Glomerular visceral epithelial cell (primary cell): Measurements from ENCODE around the gene COL6A2.

Experiments used
- DNase-seq: peaks from one replicate; pipeline ENCODE4 v3.0.0-alpha.2; 2016; ENCODE audit errors: extremely low spot score

Gene COL6A2

DNA sequence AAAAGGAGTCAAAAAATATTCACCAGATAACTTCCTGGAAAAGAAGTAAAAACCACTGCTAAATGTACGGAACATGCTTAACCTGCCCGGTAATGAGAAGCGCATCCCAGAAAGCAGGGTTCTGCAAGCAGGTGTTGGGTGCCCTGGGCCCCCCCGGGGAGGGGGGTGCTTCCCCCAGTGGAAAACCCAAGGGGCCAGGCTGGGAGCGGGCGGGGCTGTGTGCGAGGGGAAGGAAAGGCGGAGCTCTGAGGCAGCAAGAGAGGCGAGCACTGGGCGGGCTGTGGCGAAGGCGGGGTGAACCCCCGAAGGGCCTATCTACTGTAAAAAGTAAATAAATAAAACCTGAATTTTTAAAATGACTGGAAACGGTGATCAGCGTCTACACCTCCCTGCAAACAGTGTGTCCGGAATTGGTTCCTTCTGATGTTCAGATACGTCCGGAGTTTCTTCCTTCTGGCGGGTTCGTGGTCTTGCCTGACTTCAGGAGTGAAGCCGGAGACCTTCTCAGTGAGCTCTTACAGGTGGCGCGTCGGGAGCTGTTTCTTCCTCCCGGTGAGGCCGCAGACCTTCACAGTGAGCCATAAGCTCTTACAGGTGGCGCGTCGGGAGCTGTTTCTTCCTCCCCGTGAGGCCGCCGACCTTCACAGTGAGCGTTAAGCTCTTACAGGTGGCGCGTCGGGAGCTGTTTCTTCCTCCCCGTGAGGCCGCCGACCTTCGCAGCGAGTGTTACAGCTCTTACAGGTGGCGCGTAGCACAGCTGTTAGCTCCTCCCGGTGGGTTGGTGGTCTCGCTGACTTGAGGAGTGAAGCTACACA lies 44.1 kb downstream of the COL6A2 start:
- DNase-seq = no peak

DNA sequence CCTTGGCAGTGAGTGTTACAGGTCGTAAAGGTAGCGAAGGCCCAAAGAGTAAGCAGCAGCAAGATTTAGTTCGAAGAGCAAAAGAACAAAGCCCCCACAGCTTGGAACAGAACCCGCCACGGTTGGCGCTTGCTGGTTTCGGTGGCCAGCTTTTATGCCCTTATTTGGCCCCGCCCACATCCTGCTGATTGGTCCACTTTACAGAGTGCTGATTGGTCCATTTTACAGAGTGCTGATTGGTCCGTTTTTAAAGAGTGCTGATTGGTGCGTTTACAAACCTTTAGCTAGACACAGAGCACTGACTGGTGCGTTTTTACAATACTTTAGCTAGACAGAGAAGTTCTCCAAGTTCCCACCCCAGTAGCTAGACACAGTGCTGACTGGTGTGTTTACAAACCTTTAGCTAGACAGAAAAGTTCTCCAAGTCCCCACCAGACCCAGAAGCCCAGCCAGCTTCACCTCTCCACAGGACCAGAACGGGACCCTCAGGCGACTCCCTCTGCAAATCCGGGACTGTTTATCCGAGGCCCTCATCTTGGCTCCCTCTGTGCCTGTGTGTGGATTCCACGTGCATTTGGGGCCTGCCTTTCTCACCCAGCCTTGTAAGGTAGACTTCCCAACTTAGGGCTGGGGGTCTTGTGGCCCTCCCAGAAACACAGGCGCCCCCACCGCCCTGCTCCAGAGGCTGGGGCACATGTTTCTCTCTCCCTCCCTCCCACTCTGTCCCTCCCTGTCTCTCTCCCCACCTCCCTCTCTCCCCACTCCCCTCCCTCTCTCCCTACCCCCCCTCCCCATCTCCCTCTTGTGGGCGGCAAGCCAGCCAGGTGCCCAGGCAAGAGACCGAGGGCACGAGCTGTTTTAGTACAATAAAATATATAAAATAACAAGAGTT lies 44.9 kb downstream of the COL6A2 start:
- DNase-seq = no peak

DNA sequence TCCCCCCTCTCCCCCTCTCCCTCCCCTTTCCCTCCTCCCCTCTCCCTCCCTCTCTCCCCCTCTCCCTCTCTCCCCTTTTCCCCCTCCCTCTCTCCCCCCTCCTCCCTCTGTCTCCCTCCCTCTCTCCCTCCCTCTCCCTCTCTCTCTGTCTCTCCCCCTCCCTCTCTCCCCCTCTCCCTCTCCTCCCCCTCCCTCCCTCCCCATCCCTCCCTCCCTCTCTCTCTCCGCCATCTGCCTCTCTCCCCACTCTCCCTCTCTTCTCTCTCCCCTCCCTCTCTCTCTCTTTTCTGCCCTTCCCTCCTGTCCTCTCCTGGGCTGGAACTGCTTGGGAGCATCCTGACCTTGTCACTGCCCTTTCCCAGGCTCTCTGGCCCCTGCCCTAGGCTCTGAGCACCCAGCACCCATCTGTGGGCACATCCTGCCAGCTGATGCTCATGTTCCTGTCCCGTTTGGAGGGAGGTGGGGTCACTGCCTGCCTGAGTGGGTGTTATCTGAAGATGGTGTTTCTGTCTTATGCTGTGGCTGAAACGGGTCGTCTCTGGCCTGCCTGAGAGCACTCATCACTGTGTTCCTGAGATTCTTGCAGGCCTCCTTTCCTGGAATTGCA lies 46.7 kb downstream of the COL6A2 start:
- DNase-seq = no peak

DNA sequence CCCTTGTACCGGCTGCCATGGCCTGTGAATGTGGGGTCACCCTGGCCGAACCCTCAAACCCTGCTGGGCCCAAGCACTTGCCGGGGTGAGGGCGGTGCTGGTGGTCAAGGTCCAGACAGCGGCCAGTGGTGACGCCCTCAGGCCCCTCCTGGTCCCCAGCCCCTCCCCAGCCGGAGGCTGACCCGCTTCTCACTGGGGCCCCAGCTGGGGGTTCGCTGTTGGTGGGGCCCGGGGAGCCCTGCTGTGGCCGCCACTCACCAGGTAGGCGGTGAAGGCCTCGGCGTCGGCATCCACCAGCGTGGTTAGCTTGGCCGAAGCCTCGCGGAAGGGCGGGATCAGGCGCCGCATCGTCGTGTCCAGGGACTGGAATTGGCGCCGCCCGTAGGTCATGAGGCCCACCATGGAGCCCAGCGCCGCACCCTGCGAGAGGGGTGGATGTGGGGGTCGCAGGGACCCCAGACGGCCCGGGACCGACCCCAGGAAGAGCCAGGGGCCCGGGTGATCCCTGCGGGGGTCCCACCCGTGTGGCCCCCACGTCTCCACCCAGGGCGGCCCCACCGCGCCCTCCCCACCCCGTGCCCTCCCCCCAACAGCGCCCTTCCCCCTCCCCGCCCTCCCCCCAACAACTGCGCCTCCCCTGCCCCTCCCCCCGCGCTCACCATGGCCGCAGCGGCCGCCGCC lies 47.4 kb downstream of the COL6A2 start:
- no peak for DNase-seq

DNA sequence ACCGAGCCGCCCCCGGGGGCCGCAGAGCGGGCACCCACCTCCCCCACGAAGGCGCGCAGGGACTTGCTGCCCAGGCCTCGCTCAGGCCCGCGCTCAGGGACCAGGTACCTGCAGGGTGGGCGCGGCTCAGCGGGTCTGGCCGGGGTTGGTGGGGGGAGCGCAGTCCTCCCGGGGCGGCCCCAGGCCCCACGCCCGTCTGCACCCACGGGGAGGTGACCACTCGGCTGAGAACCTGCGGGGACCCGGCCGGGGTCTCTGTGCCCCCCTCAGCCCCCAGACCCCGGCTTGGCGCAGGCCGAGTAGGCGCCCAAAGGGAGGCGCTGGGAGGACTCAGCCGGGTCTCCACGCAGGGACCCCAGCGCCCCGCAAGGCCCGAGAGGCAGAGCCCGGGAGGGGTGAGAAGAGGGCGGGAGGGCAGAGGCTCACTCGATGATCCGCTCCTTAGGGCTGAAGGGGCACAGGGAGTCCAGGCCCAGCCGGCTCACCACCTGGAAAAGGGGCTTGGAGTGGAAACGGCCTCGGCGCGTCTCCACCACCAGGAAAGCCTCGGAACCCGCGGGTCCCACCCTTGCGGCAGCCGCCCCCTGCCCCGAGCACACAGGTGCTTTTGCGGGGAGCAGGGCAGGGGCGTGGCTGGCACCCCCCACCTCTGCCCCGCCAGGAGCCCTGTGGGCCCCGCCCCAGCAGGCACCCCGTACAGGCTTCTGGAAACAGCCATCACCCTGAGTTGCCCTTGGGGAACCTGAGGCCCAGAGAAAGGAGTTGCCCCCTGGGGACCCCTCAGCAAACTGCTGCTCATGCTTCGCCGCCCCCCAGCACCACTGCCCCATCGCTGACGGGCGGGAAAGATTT lies 48.2 kb downstream of the COL6A2 start:
- no peak for DNase-seq

DNA sequence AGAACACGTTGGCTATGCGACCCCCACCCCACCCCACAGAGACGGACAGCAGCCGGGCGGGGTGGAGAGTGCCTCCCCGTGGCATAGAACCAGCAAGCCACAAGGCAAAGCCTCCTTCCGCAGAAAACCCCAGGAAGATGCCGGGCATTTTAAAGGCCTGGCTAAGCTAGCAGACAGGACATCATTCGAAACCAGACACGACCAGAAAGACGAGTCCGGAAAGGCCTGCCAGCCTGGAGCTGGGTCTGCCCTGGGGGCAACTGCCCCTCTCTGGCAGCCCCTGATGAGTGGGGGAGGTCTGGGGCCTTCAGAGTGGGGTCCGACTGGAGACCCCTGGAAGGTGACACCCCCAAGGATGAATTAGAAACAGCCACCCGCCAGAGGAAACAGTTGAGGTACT lies 48.9 kb downstream of the COL6A2 start:
- DNase-seq = no peak

DNA sequence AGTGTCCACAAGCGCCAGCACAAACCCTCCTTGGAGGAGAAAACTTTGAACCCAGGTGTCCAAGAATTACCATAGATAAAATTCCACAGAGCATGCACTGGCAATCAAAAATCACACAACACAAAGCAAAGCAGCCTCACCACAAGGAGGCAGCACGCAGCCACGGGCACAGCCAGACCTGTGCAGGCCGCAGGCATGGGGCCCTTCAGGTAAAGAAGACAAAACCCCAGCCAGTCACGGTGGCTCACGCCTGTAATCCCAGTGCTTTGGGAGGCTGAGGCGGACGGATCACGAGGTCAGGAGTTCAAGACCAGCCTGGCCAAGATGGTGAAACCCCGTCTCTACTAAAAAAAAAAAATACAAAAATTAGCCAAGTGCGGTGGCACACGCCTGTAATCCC lies 49.5 kb downstream of the COL6A2 start:
- peak; percentile 49 for DNase-seq

DNA sequence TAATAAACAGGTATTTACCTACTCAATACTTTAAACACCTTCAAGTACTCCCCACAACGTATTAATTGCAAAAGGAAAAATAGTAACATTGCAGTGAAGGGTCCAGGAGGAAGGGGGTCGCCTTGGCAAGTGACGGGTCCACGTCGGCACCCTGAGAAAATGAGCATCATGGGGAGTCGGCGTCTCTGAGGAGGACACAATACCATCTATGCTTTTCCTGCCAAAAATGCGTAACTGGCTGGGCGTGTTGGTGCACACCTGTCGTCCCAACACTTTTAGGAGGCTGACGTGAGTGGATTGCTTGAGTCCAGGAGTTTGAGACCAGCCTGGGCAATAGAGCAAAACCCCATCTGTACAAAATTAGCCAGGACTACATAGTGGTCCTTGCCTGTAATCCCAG lies 50.2 kb downstream of the COL6A2 start:
- no peak for DNase-seq

DNA sequence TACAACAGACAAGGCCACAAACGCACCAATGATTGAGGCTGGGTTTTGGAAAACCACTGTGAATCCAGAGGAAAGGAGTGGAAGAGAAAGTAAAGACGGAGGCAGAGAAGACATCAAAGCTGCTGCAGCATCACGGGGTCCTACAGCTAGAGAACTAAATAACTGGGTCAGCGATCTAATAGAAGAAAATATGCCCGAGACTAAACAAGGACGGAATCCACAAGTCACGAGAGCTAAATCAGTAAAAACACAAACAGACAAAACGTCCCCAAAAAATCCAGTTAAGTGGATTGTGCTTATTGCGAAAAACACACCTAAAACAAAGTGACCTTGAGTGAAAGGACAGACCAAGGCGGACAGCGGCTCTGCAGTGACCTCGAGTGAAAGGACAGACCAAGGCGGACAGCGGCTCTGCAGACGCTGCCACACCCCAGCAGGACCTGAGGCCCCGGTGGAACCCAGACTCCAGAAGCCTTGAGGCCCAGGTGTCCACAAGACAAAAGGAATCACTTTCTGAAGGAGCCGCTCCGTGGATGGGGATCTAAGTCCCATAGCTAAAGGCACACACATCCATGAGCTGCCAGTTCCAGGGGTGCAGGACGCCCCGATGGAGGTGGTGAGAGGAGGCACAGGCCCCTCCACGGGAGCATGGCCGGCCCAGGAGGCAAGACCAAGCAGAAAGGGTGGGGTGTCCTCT lies 51.4 kb downstream of the COL6A2 start:
- no peak for DNase-seq

DNA sequence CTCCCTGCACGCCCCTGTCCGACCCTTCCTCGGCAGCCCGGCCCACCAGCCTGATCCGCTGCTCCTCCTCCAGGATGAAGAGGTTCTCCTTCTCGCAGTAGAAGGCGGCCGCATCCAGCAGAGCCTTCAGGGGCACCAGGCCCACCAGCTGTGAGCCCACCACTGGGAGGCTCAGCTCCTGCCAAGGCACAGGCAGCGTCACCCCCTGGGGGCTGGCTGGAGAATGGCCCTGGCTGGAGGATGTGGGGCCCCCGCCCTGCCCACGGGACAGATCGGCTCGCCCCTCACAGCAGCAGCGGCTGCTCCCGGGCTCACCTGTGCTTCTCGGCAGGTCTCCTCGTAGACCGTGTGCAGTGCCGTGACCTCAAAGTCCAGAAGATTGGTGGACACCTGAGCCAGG lies 52.2 kb downstream of the COL6A2 start:
- no peak for DNase-seq

DNA sequence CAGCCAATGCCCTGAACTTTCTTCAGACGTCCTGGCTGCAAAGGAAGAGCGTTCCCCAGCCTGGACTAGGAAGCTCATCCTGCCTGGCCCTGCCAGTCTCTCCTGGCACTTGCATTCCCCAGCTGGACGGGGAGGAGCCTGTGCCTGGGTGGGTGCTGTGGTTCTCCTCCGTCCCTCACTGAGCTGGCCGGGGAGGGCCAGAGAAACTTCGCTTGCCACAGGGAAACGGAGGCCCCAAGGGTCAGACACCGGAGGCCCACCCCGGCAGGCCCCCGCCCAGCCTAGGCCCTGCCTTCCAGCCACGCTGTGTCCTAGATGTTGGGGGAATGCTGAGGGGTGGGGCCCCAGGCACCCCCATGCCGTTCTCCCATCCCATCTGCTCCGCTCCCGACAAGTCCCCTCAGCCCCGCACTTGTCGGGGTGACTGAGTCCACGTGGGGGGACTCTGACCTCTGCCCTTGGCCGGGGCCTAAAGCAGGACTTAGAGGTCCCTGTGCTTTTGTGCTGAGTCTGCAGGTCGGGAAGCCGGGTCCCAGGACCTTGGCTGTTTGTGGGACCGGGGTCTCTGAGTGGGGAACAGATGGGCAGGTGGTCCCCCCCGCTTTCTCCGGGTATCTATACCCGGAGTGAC lies 52.7 kb downstream of the COL6A2 start:
- no peak for DNase-seq

DNA sequence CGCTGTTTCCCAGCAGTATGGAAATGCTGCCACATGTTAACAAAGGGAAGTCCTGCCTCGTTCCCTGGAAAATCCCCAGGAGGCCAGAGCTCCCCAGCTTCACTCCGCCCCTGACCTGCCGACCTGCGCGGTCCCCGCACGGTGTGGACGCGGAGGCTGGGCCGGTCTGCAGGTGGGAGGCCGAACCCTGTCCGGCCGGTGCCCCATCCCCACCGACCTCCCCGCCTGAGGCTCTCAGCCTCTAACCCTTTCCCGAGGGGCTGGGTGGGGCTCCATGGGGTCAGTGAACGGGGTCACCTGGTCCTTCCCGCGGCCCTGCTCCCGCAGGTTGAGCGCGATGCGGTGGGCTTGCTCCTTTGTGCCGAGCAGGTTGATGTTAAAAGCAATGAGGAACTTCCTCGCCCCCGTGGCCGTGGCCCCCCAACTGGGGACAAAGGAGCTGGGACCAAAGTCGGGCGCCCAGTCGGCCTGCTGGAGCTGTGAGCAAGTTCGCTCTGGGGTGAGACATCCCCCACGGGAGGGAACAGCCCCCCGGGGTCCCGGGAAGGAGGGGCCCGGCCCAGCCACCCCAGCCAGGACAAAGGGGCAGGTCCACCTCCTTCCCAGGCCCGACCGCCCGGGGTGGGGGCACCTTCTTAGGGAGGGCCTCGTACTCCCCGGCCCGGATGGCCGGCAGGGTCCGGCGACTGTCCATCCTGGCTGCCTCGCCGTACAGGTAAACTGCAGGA lies 53.5 kb downstream of the COL6A2 start:
- DNase-seq = no peak

DNA sequence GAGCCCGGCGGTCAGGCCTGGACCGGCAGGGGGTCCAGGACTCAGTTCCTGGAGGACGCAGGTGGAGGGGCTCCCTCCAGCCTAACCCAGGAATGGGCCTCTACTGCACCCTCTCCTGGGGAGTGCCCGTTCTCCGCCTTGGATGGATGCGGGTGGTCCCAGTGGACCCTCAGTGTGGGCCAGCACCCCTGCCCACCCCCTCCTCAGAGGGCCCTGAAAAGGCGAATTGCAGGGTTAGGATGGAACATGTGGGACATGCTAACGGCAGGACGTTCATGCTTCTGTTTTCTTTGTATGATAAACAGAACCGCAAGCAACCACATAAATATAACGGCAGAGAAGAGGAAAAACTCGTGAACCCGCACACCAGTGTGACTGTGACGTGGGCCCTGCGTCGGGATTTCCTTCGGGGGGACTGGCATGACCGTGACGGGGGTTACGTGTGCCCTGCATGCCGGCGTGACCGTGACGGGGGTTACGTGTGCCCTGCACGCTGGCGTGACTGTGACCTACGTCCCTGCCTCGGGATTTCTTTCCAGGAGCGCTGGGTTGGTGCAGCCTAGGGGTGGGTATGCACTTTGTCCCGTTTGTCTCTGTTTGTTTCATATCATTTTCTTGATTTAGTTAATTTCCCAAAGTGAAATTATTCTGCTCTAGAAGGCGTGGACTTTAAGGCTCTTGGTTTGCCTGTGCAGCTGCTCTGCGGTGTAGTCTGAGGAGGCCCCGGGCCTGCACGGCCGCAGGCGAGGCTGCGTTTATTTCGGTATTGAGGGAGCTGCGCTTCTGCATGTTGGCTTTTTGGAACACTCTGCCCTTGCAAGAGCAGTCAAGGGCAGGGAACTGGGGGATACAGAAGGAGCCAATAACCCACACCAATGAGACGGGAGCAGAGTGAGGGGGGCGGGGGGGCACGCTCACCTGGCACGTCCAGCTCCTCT lies 54.3 kb downstream of the COL6A2 start:
- no peak for DNase-seq

DNA sequence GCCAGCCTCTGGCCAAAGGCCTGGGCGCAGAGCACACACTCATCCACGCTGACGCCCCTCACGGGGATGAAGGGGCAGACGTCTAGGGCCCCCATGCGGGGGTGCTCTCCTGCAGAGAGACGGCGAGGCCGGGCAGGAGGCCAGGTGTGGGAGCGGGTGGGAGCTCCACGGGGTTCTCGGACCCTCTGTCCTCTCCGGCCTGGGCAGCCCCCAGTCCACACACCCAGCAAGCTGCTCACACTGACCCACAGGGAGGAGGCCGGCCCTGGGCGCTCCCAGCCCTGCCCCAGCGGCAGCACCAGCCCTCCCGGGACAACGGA lies 55.0 kb downstream of the COL6A2 start:
- DNase-seq = no peak

DNA sequence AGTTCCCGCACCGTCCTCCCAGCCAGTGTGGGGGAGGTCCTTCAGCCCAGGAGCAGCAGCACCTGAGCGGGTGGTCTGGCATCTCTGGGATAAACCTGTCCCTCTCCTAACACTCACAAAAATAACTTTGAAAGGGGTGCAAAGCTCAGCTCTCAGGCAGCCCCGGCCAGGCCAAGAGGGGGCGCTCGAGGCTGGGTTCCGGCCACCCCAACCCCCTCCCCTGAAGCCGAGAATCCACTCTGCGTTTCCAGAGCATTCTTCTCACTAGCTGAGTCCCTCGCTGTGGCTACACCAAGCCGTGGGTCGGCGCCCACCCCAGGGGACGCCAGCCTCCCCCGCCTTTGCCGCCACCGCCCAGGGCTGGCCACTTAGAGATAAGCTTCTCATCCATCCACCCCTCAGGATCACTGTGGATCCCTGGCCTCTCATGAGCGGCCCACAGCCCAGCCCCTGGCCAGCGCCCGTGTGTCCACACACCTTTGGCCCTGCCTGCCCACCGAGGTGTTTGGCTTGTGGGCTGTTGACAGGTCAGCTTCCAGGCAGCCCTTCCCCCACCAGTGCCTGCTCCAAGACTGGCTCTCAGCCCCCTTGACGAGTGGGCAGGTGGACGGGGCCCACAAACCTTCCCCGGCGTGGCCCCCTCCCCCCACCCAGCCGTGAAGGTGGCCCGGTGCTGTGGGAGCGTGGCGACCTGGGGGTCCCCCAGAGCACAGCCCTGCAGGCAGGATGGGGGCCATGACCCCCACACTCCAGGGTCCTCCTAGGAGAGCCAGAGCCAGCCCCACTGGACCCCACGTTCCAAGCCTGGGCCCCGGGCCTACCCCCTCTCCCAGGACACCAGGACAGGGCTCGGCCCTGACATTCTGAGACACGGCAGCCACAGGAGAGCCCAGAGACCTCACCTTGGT lies 55.6 kb downstream of the COL6A2 start:
- DNase-seq = peak; percentile 47

DNA sequence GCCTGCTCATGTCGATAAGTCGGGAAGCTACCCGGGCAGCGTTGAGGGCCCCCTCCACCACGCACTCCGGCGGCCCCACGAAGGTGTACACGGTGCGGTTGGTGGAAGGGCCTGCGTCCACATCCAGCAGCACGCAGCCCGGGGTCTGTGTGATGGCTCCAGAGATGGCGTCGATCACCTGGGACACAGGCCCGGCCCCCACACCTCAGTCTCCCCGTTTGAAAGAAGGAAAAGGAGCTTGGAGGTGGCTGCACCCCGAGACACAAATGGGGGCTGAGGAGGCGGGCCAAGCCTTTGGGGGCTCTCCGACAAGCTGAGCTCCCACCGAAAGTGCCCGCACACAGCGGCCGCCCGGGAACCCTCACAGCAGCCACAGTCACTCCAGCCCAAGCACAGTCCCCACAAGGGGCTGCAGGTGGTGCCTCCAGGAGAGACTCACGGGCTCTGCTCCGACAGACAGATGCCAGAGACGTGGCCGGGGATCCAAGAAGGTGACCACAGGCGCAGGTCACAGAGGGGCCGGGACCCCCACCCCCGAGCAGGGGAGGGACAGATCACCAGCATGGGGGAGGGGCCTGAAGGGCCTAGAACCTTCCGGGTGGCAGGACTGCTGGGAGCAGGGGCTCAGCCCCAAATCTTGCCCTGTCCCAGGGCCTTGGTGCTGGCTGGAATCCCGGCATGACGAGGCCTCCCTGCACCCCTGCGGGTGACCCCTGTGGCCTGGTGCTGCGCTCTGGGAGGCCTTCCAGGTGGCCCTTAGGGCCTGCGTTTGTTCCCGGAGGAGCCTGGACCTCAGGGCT lies 56.4 kb downstream of the COL6A2 start:
- no peak for DNase-seq
